GM21825 (cell line): ENCODE results near the gene C5orf47.

ENCODE experiments used
- ATAC-seq: cut with Tn5 transposase; IDR thresholded peaks from one replicate; pipeline ENCODE4 v1.9.1; 2021; ENCODE audit warnings: mild to moderate bottlenecking, moderate library complexity; ENCODE audit not compliant: unreplicated experiment

C5orf47 gene

GRCh38 chr5:173988554-173989431 lies at the start of gene C5orf47:
Gene C5orf47 (plus strand): TSS chr5:173989170. CDS start chr5:173989264, 94 bp downstream.
- no peak for ATAC-seq

- ATAC-seq: no peak
Measured at GRCh38 chr5:173940269-173940668, 48.7 kb upstream of the C5orf47 start.

- no peak for ATAC-seq
Measured at GRCh38 chr5:173941102-173941501, 47.9 kb upstream of the C5orf47 start.

GRCh38 chr5:173941758-173942401 lies 47.1 kb upstream of the C5orf47 start:
- ATAC-seq: no peak

GRCh38 chr5:173944511-173944910 lies 44.5 kb upstream of the C5orf47 start:
- no peak for ATAC-seq

GRCh38 chr5:173945160-173945559 lies 43.8 kb upstream of the C5orf47 start:
- no peak for ATAC-seq

GRCh38 chr5:173946323-173946722 lies 42.6 kb upstream of the C5orf47 start:
- ATAC-seq: no peak

GRCh38 chr5:173950829-173951228 lies 38.1 kb upstream of the C5orf47 start:
- no peak for ATAC-seq

GRCh38 chr5:173953528-173954090 lies 35.4 kb upstream of the C5orf47 start:
- ATAC-seq: no peak

- ATAC-seq: no peak
Measured at GRCh38 chr5:173954671-173955521, 34.1 kb upstream of the C5orf47 start.

GRCh38 chr5:173960986-173961385 lies 28.0 kb upstream of the C5orf47 start:
- no peak for ATAC-seq

- ATAC-seq: no peak
Measured at GRCh38 chr5:173961418-173961817, 27.6 kb upstream of the C5orf47 start.

GRCh38 chr5:173962436-173962972 lies 26.5 kb upstream of the C5orf47 start:
- no peak for ATAC-seq

GRCh38 chr5:173963182-173963838 lies 25.7 kb upstream of the C5orf47 start:
- no peak for ATAC-seq

- no peak for ATAC-seq
Measured at GRCh38 chr5:173963867-173964441, 25.0 kb upstream of the C5orf47 start.

GRCh38 chr5:173964506-173964905 lies 24.5 kb upstream of the C5orf47 start:
- ATAC-seq: no peak

- no peak for ATAC-seq
Measured at GRCh38 chr5:173967241-173967640, 21.7 kb upstream of the C5orf47 start.

GRCh38 chr5:173968154-173968797 lies 20.7 kb upstream of the C5orf47 start:
- no peak for ATAC-seq
